Measurements from ENCODE around the gene PRIMA1. TPM values are rescaled to one million over a fixed set of nuclear protein-coding genes. Genes with fewer than 3 reads are reported as not detected.

PRIMA1 gene
- total RNA-seq, 1 experiment from 2014 or later, result 1.0 TPM

DNA sequence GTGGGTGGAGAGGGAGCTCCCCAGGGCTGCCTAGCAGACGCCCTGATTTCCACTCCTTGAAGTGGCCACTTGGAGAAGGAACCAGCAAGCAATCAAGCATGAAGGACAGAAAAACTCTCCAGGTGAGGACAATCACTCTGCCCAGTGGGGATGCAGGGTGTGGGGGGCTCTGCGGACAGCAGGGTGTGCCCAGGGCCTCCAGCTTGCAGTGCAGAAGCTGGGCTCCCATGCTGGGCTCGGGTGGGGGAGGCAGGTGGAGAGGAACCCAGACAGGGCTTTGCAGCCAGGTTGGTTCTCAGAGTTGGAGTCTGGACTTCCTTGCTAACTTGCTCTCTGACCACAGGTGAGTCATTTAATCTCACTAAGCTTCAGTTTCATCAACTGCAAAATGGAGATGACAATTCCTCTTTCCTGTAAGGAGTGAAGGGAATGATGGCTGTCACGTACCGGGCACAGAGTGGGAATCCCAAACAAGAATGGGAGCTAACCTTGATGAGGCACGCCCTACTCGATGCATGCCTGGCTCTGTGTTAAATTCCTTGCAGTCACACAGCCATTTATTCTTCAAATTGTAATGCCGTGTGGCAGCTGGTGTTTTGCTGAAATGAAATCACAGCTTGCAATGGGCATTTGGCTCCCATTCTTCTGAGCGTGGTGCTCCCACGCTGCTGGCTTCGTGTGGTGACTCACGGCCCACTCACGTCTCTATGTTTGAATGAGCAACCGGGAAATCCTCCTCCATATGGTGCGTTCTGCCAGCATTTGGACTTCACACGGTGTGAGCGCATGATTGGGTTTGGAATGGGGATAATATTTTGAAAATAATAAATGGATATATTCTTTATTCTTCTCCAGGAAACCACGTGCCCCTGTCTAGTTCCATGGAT lies 75.2 kb downstream of the PRIMA1 start:
- Mint-ChIP-seq H3K4me3 (ENCODE audit: unreplicated experiment) (no peak overlapping the region), H3K4me1 (ENCODE audit: low read depth, unreplicated experiment) (peaks cover 9% of the 10 kb centered on the region), H3K27ac (ENCODE audit: unreplicated experiment) (no peak overlapping the region), H3K36me3 (ENCODE audit: insufficient read depth, unreplicated experiment) (no peaks in the 10 kb centered on the region), H3K27me3 (ENCODE audit: insufficient read depth, unreplicated experiment) (peaks cover 2% of the 10 kb centered on the region), H3K9me3 (ENCODE audit: unreplicated experiment) (no peaks in the 10 kb centered on the region)
- no peaks in the 10 kb centered on the region for H3K27me3 ChIP-seq (replicated peaks; ENCODE audit: control insufficient read depth, insufficient read depth, low read length)
- no peaks in the 10 kb centered on the region for H3K4me1 ChIP-seq
- H3K9me3 ChIP-seq, result no peaks in the 10 kb centered on the region
- H3K36me3 ChIP-seq (ENCODE audit: control insufficient read depth, insufficient read depth, low read length), result no peaks in the 10 kb centered on the region
- no peak overlapping the region for H3K4me3 ChIP-seq (ENCODE audit: low read depth, low read length)
- ChIA-PET POLR2A (no interaction called here), CTCF (no interaction called here)
- TF ChIP-seq, protein P1, sequence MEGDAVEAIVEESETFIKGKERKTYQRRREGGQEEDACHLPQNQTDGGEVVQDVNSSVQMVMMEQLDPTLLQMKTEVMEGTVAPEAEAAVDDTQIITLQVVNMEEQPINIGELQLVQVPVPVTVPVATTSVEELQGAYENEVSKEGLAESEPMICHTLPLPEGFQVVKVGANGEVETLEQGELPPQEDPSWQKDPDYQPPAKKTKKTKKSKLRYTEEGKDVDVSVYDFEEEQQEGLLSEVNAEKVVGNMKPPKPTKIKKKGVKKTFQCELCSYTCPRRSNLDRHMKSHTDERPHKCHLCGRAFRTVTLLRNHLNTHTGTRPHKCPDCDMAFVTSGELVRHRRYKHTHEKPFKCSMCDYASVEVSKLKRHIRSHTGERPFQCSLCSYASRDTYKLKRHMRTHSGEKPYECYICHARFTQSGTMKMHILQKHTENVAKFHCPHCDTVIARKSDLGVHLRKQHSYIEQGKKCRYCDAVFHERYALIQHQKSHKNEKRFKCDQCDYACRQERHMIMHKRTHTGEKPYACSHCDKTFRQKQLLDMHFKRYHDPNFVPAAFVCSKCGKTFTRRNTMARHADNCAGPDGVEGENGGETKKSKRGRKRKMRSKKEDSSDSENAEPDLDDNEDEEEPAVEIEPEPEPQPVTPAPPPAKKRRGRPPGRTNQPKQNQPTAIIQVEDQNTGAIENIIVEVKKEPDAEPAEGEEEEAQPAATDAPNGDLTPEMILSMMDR (IDR thresholded peaks at IDR 0.05; ENCODE audit: insufficient read depth in 1 of 2, low read depth in 1 of 2, low read length in 1 of 2, severe bottlenecking in 1 of 2, unreplicated experiment in 1 of 2), result no peak
- intact Hi-C loops (cut with micrococcal nuclease; ENCODE audit: unreplicated experiment), result no loop called here
- no TSS peak for BruUV-seq (replicated peaks)
- DNase-seq, result no peak

DNA sequence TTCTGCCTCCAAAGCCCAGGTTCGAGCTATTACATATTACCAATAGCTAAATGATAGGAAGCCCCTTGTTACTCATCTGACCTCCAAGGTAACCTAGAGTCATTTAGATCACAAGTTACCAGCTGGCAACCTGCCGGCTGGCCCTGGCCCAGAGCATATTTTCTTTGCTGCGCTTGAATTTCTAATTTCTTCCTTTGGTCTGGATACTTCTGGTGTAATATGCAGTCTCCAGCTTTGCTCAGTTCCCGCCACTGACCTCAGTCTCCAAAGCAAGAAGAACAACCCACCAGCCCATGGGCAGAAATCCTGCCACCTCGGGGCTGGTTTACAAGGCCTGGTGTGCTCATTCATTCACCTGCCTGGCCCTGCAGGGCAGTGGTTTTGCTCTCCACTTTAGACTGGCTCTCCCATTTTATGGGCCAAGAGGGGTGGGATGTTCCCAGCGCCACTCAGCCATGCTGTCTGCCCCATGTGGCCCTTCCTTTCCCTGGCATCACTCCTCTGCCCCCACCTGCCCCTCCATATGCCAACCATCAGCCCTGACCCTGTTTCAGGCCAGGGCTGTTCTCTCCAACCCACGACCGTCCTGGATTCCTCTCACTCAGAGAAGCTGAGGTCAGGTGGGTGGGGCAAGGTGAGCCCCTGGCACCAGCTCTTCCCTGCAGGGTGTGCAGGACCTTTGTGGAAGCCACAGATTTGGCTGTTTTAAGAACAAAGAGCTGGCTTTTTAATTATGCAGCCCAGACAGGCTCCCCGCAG lies 76.0 kb downstream of the PRIMA1 start:
- Mint-ChIP-seq H3K36me3 (ENCODE audit: insufficient read depth, unreplicated experiment) (no peaks in the 10 kb centered on the region), H3K27ac (ENCODE audit: unreplicated experiment) (no peak overlapping the region), H3K27me3 (ENCODE audit: insufficient read depth, unreplicated experiment) (peaks cover 2% of the 10 kb centered on the region), H3K4me3 (ENCODE audit: unreplicated experiment) (no peak overlapping the region), H3K9me3 (ENCODE audit: unreplicated experiment) (no peaks in the 10 kb centered on the region), H3K4me1 (ENCODE audit: low read depth, unreplicated experiment) (peaks cover 9% of the 10 kb centered on the region)
- TF ChIP-seq, protein P1 (IDR thresholded peaks at IDR 0.05; ENCODE audit: insufficient read depth in 1 of 2, low read depth in 1 of 2, low read length in 1 of 2, severe bottlenecking in 1 of 2, unreplicated experiment in 1 of 2), result no peak
- DNase-seq, result no peak
- Histone ChIP-seq H3K4me1 (no peaks in the 10 kb centered on the region), H3K36me3 (ENCODE audit: control insufficient read depth, insufficient read depth, low read length) (no peaks in the 10 kb centered on the region), H3K27me3 (replicated peaks; ENCODE audit: control insufficient read depth, insufficient read depth, low read length) (no peaks in the 10 kb centered on the region), H3K4me3 (ENCODE audit: low read depth, low read length) (no peak overlapping the region), H3K9me3 (no peaks in the 10 kb centered on the region)
- intact Hi-C loops (cut with micrococcal nuclease; ENCODE audit: unreplicated experiment), result no loop called here
- POLR2A ChIA-PET, result no interaction called here
- no TSS peak for BruUV-seq (replicated peaks)
- CTCF ChIA-PET, result no interaction called here

DNA sequence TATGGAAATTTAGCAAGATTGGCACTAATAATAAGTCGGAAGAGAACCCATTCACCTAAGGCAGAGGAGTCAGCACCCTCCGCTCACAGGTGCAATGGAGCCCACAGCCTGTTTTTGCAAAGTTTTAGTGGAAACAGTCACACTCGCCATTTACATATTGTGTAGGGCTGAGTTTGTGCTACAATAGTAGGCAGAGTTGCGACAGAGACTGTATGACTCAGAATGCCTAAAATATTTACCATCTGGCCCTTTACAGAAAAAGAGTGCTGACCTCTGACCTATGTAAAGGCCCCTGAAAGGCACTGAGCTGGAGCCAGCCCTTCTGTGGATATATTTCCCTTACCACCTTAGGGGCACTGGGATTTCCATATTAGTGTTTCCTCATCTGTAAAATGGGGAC lies 79.0 kb downstream of the PRIMA1 start:
- no peaks in the 10 kb centered on the region; the same call in 1 of the 2 replicates for H3K27me3 ChIP-seq (replicated peaks; ENCODE audit: control insufficient read depth, insufficient read depth, low read length)
- TF ChIP-seq, protein P1 (IDR thresholded peaks at IDR 0.05; ENCODE audit: insufficient read depth in 1 of 2, low read depth in 1 of 2, low read length in 1 of 2, severe bottlenecking in 1 of 2, unreplicated experiment in 1 of 2), result no peak
- Mint-ChIP-seq H3K36me3 (ENCODE audit: insufficient read depth, unreplicated experiment) (no peaks in the 10 kb centered on the region), H3K27ac (ENCODE audit: unreplicated experiment) (no peak overlapping the region), H3K4me3 (ENCODE audit: unreplicated experiment) (no peak overlapping the region), H3K4me1 (ENCODE audit: low read depth, unreplicated experiment) (peaks cover 9% of the 10 kb centered on the region), H3K27me3 (ENCODE audit: insufficient read depth, unreplicated experiment) (peaks cover 2% of the 10 kb centered on the region), H3K9me3 (ENCODE audit: unreplicated experiment) (no peaks in the 10 kb centered on the region)
- BruUV-seq (replicated peaks), result no TSS peak
- no peaks in the 10 kb centered on the region for H3K36me3 ChIP-seq (ENCODE audit: control insufficient read depth, insufficient read depth, low read length)
- POLR2A ChIA-PET, result no interaction called here
- no peaks in the 10 kb centered on the region for H3K9me3 ChIP-seq
- intact Hi-C loops (cut with micrococcal nuclease; ENCODE audit: unreplicated experiment), result no loop called here
- CTCF ChIA-PET, result no interaction called here
- no peak overlapping the region for H3K4me3 ChIP-seq (ENCODE audit: low read depth, low read length)
- no peak for DNase-seq
- H3K4me1 ChIP-seq, result no peaks in the 10 kb centered on the region
